Hepatocyte (in vitro differentiated cells): ENCODE measurements around the gene YIPF5. TPM values are rescaled to one million over a fixed set of nuclear protein-coding genes. Genes with fewer than 3 reads are reported as not detected.
A peak's percentile ranks its signal among the peaks of the same experiment; 100 is the strongest.

Source experiments
- DNase-seq: peaks from one replicate; pipeline ENCODE4 v3.0.0-alpha.2; 2016; ENCODE audit warnings: low spot score
- H2AFZ ChIP-seq: fragments of 200-600 bp; sonication (generic); 2 replicates; pipeline ENCODE4 v1.6.0; 2016; ENCODE audit warnings: antibody characterized with exemption, mild to moderate bottlenecking
- H3K27ac ChIP-seq: fragments of 200-600 bp; sonication (generic); 2 replicates; pipeline ENCODE4 v1.5.1; 2016; ENCODE audit warnings: mild to moderate bottlenecking
- H3K27me3 ChIP-seq: fragments of 200-600 bp; sonication (generic); 2 replicates; pipeline ENCODE4 v1.6.1; 2016
- H3K36me3 ChIP-seq: fragments of 200-600 bp; sonication (generic); replicated peaks from 2 replicates; pipeline ENCODE4 v1.5.1; 2016; ENCODE audit warnings: low read depth; ENCODE audit not compliant: insufficient read depth
- H3K4me1 ChIP-seq: fragments of 200-600 bp; sonication (generic); 2 replicates; pipeline ENCODE4 v1.5.1; 2016; ENCODE audit warnings: mild to moderate bottlenecking, moderate library complexity; ENCODE audit not compliant: insufficient read depth
- H3K4me2 ChIP-seq: fragments of 200-600 bp; sonication (generic); 2 replicates; pipeline ENCODE4 v1.6.0; 2016
- H3K4me3 ChIP-seq: fragments of 200-600 bp; sonication (generic); 2 replicates; pipeline ENCODE4 v1.5.1; 2016; ENCODE audit warnings: mild to moderate bottlenecking
- H3K79me2 ChIP-seq: fragments of 200-600 bp; sonication (generic); 2 replicates; pipeline ENCODE4 v1.6.0; 2017; ENCODE audit warnings: mild to moderate bottlenecking
- H3K9me2 ChIP-seq: fragments of 200-600 bp; sonication (generic); replicated peaks from 2 replicates; pipeline ENCODE4 v1.6.0; 2017; ENCODE audit warnings: mild to moderate bottlenecking; ENCODE audit not compliant: insufficient read depth
- H3K9me3 ChIP-seq: fragments of 200-600 bp; sonication (generic); 2 replicates; pipeline ENCODE4 v1.5.1; 2016; ENCODE audit warnings: low read depth, mild to moderate bottlenecking
- H4K20me1 ChIP-seq: fragments of 200-600 bp; sonication (generic); 2 replicates; pipeline ENCODE4 v1.6.0; 2016; ENCODE audit warnings: mild to moderate bottlenecking; ENCODE audit not compliant: insufficient read depth, poor library complexity, severe bottlenecking
- EZH2 ChIP-seq: fragments of 200-600 bp; sonication (generic); IDR thresholded peaks from 2 replicates; pipeline ENCODE4 v1.6.1; 2016; ENCODE audit warnings: antibody characterized with exemption, mild to moderate bottlenecking, borderline replicate concordance
- EZH2phosphoT487 ChIP-seq: fragments of 200-600 bp; sonication (generic); IDR thresholded peaks from one replicate; pipeline ENCODE4 v1.6.1; 2018; ENCODE audit warnings: antibody characterized with exemption, mild to moderate bottlenecking, low read depth, moderate library complexity; ENCODE audit not compliant: unreplicated experiment, severe bottlenecking
- WGBS: methylation state at CpG from one replicate; pipeline ENCODE4 v1.1.6; 2016; ENCODE audit warnings: low lambda C conversion rate; ENCODE audit errors: missing lambda C conversion rate; 5-methylcytosine and 5-hydroxymethylcytosine counted together
- polyA plus RNA-seq: library from polyadenylated mRNA; unstranded; fragments of >200 nt; fragmentation: Nextera tagmentation; extraction: Ambion mirVana; gene quantifications from 2 replicates; pipeline ENCODE4 v1.2.1, GENCODE V29; 2016
- small RNA-seq: library from RNA; depleted of rRNA; stranded (forward); fragments of <200 nt; gene quantifications from one replicate; pipeline ENCODE3, GENCODE V24; 2014
- total RNA-seq: library from RNA; depleted of rRNA; stranded (reverse); fragments of >200 nt; gene quantifications from 2 replicates; pipeline ENCODE4 v1.2.3, GENCODE V29; 2014
- TF ChIP-seq, protein P1 (sequence below): fragments of 200-600 bp; sonication (generic); IDR thresholded peaks from 2 replicates; pipeline ENCODE4 v1.5.1; 2016; ENCODE audit warnings: antibody characterized with exemption, mild to moderate bottlenecking; ENCODE audit not compliant: poor library complexity

Gene YIPF5
- total and polyA plus RNA-seq, 2 experiments from 2014 or later: 82.3 to 119 TPM

DNA sequence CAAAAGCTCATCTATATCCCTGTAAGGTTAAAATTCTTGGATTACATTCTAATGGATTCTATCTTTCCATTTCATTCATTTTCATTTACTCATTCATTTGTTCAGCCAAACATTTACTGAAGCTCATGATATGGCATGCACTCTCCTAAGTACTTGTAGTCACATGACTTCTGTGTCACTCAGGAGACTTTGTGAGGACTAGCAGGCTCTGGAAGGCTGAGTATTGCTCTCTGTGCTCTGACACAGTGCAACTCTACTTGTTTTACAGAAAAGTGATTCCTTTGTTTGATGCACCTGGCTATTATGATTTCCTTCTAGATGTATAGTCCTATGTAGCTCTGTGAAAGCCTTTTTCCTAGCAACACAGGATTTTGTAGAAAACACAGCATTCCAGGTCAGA, 53.0 kb downstream of the YIPF5 start:
- no peak overlapping the region for H3K4me2 ChIP-seq
- no peaks in the 10 kb centered on the region for H3K9me3 ChIP-seq
- H3K27ac ChIP-seq: no peak overlapping the region
- no peaks in the 10 kb centered on the region for H3K4me1 ChIP-seq
- no peak overlapping the region for H2AFZ ChIP-seq
- H4K20me1 ChIP-seq: no peaks in the 10 kb centered on the region
- peak; percentile 17 for DNase-seq
- H3K27me3 ChIP-seq: no peaks in the 10 kb centered on the region
- H3K9me2 ChIP-seq: no peaks in the 10 kb centered on the region
- H3K36me3 ChIP-seq: no peaks in the 10 kb centered on the region
- no peaks in the 10 kb centered on the region for H3K79me2 ChIP-seq
- TF ChIP-seq EZH2phosphoT487: no peak
- TF ChIP-seq, protein P1, sequence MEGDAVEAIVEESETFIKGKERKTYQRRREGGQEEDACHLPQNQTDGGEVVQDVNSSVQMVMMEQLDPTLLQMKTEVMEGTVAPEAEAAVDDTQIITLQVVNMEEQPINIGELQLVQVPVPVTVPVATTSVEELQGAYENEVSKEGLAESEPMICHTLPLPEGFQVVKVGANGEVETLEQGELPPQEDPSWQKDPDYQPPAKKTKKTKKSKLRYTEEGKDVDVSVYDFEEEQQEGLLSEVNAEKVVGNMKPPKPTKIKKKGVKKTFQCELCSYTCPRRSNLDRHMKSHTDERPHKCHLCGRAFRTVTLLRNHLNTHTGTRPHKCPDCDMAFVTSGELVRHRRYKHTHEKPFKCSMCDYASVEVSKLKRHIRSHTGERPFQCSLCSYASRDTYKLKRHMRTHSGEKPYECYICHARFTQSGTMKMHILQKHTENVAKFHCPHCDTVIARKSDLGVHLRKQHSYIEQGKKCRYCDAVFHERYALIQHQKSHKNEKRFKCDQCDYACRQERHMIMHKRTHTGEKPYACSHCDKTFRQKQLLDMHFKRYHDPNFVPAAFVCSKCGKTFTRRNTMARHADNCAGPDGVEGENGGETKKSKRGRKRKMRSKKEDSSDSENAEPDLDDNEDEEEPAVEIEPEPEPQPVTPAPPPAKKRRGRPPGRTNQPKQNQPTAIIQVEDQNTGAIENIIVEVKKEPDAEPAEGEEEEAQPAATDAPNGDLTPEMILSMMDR: no peak
- no peak overlapping the region for H3K4me3 ChIP-seq

- H3K4me1 ChIP-seq: no peaks in the 10 kb centered on the region
- DNase-seq: no peak
- no peaks in the 10 kb centered on the region for H4K20me1 ChIP-seq
- no peaks in the 10 kb centered on the region for H3K27me3 ChIP-seq
- no peaks in the 10 kb centered on the region for H3K9me3 ChIP-seq
- no peak overlapping the region for H2AFZ ChIP-seq
- H3K9me2 ChIP-seq: no peaks in the 10 kb centered on the region
- WGBS: 0% methylated on average over 1 of the region's 1 CpG
- H3K27ac ChIP-seq: no peak overlapping the region
- no peaks in the 10 kb centered on the region for H3K79me2 ChIP-seq
- no peak overlapping the region for H3K4me2 ChIP-seq
- TF ChIP-seq EZH2 (no peak), EZH2phosphoT487 (no peak)
- TF ChIP-seq, protein P1: no peak
- H3K4me3 ChIP-seq: no peak overlapping the region
- no peaks in the 10 kb centered on the region for H3K36me3 ChIP-seq
Observed at GRCh38 chr5:144114571-144114970, 55.9 kb downstream of the YIPF5 start.

Small RNAs within 50 kb of the gene (small RNA-seq; reads per million reads assigned to genes)
- gene RN7SL87P: not detected

Other genes with a start within 250 kb of the YIPF5 start
- 2.3 and 3.4 TPM in 2 replicates for gene KCTD16, start 214 bp upstream of the YIPF5 start, total RNA-seq
- gene KCTD16, start 214 bp upstream of the YIPF5 start, polyA plus RNA-seq: 0.45 and 0.52 TPM in 2 replicates